Stimulated activated CD8-positive, alpha-beta memory T cell treated with anti-CD3 and anti-CD28 coated beads, Interleukin-15, amount 100 ng/mL, for 24 hours (primary cell): ENCODE results near the gene ARID1A.
"Not testable (repeated sequence)": the region's sequence is repeated elsewhere in the genome, so short reads cannot be mapped to it uniquely, and the experiment has no call there.

Source experiments
- DNase-seq: peaks from one replicate; pipeline ENCODE4 v3.0.0-alpha.2; 2020; ENCODE audit warnings: low read depth

Gene ARID1A

DNA sequence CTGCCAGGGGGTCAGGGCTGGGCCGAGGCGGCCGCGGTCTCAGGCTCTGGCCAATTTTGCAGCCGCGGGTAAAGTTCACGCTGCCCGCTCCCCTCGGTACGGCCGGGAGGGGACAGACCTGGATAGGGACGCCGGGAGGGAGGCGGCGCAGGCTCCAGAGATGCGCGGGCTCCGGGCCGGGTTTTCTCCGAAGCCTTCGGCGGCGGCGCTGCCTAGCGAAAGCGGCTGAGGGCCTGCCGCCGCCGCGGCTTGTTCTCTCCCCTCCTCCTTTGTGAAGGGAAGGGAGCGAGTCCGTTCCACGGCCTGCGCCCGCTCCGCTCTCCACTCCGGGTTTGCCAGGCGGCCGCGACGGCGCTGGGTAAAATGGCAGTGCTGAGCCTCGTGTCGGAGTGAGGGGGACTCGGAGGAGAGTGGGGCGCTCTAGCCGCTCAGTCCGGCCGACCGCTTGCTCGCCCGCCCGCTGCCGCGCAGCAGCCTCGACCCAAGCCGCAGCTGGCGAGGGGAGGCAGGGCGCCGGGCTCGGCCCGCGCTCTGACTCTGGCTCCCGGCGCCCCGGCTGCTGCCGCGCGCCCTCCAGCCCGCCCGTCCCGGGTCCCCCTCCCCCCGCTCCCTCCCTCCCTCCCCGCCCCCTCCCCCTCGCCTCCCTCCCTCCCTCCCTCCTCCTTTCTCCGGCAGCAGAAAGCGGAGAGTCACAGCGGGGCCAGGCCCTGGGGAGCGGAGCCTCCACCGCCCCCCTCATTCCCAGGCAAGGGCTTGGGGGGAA lies at the start of gene ARID1A:
Gene ARID1A (plus strand): TSS at position 660 of the 763 bp plus-strand sequence. CDS start 389 bp downstream, outside the sequence.
- peak; percentile 81 for DNase-seq

DNA sequence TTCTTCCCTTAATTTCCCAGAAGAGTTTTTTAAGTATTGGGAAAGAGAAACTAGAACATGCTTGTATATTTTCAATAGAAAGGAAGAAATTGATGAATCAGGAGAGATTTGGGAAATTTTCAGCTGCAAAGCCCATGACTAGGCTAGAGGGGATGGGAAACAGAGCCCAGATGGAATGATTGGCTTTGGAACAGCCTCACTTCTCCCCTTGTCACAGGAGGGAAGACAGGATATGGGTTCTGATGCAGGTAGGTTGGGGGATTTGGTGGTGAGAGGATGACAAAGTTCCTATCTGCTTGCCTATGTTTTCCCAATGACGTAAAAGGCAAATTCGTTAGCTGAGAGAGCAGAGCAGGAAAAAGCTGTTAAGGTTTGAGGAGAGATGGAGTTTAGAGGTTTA lies 31.0 kb upstream of the ARID1A start:
- DNase-seq: no peak

DNA sequence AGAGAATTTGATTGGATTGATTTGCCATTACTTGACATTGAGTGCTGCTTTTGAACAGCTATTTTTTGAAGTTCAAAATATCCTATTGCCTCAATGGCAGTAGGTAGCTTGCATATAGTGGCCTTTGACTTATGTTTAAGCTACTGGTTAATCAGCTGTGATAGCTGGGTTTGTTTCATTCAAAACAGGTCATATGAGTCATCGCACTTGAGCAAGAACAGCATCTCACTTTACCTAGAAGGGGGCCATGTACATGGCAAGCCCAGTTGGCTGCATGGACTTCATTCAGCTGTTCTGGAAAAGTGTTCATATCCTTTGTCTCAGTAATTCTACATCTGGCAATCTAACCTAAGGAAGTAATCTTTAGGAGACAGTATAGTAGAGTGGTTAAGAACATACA lies 29.0 kb upstream of the ARID1A start:
- DNase-seq: no peak

DNA sequence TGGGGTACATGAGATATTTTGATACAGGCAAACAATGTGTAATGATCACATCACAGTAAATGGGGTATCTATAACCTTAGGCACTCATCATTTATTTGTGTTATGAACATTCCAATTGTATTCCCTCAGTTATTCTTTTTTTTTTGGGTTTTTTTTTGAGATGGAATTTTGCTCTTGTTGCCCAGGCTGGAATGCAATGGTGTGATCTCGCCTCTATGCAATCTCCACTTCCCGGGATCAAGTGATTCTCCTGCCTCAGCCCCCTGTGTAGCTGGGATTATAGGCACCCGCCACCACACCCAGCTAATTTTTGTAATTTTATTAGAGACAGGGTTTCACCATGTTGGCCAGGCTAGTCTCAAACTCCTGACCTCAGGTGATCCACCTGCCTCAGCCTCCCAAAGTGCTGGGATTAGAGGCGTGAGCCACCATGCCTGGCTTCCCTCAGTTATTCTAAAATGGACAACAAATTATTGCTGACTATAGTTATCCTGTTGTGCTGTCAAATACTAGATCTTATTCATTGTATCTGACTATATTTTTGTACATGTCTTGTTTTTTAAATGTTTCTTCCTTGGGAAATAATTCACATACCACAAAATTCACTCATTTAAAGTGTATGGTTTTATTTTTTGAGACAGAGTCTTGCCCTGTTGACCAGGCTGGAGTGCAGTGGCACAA lies 27.6 kb upstream of the ARID1A start:
- DNase-seq: not testable (repeated sequence)

DNA sequence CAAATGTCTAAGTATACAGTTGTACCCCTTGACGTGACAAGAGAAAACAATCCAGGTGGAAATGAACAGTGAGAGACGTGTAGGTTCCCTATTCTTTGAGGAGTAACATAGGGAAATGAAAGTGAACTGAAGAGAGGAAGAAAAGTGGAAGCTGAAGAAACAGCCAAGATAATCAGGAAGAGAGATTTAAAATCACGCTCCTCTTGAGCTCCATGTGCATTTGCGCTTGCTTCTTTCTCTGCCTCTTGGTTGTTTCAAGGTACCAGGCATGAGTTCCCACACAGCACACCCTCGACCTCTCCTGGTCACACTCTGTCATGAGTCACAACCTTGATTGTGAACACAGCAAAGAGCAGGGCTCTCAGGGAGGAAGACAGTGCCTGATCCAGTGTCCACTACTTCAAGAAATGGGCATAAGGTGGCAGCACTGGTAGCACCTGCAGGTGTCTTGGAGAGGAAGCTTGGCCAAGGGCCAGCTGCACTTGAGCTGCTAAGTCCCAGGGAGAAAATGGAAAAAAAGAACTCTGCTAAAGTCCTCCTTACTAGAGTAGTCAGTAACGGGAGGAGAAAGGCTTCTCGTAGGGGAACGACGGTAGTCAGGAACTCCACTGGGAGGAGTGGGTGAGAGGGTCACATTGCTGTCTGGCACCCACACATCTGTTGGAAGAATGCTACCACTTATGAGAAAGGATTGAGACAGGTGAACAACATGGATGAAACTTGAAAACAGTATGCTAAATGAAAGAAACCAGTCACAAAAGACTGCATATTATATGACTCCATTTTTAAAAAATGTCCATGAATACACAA lies 18.3 kb upstream of the ARID1A start:
- DNase-seq: no peak

DNA sequence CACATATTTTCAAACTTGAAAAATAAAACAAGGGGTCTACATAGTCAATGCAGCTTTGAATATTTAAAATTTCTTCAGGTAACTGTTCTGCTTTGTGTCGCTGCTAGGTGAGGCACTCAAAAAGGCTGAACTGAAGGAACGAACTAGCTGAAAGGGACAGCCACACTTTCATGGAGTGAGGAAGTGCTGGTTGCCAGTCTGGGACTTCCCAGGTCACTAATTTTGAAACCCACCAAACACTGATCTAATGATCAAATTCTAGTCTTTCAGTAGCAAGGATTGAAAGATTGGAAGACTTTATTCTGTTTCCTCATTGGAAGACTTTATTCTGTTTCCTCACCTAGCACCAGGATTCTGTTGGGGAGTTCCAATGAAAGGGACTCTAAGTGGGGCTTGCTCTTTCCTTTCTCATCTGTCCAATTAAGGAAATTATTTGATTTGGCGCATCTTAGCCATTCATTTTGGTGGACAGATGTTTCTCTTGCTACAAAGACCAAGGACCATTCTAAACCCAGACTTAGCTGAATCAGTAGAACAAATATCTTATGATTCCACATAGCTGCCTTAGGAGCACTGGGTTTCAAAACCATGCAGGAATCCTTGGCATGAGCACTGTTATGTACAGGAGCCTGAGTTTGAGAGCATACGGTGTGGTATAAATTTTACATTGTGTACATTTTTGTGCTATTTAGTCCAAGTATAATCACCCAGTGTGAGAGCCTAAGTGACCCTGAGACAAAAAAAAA lies 10.9 kb upstream of the ARID1A start:
- DNase-seq: no peak

DNA sequence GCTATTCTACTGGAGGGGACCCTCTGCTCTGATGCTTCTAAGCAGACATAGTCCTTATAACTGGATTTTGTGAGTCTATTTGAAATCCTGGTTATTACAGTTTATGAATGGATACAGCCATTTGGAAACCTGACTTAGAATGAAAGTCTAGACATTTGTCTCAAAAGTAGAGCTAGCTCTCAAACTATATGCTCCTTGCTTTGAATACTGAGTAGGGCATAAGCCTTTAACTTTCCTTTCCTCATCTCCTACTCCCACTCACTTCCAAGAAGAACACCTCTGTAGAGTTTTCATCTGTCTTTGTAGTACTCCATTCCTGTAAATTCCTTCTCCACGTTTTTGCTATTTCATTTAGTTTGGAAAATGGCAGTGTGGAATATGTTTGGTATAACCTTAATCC lies 9.0 kb upstream of the ARID1A start:
- no peak for DNase-seq

DNA sequence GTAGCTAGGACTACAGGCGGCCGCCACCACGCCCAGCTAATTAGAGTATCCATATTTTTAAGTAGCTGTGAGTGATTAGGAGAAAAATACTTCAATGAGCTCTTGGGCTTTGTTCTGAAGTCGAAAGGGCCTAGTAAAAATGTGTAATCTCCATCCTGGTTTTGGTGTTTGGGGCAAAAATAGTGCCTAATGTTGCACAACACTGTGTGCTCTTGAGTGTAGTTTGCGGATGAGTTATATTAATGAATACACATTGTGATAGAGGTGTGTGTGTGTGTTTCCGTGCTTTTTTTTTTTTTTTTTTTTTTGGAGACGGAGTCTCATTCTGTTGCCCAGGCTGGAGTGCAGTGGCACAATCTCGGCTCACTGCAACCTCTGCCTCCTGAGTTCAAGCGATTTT lies 6.3 kb upstream of the ARID1A start:
- DNase-seq: no peak

DNA sequence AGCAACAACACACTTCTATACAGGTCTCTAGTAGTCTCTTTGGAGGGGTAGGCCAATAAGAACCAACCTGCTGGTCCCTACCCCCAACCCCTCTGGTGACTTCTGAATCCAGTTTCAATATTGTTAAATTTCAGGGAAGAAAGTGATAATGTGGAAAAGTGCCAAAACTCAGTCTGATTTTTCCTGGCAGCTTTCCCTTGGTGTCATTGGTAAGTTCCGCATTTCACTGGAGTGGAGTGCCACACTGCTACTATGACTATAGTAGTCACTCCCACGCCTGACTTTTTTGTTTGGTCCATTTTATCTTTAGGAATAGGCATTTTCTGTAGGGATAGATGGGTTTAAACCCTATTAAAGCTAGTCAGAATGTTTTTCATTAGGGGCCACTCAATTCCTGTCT lies 5.7 kb upstream of the ARID1A start:
- DNase-seq: no peak

DNA sequence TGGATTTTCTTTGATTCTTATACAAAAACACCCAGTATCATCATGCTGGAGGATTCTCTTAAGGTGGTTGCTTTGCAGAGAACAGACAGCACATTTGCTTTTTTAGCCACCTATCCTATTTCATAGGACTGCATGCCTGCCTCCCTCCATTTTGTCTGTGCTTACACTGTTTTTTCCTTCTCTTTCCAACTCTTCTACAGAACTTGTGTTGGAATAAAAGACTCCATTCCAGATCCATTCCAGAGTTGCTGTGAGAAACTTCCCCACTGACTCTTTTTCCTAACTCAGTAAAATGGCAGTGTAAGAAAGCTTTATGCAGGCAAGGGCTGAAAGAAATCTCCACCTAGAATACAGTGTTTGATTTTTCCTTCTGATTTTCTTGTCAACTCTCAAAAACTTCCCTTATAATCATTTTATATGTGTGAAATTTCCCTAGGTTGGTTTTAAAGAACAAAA lies 5.2 kb upstream of the ARID1A start:
- no peak for DNase-seq

DNA sequence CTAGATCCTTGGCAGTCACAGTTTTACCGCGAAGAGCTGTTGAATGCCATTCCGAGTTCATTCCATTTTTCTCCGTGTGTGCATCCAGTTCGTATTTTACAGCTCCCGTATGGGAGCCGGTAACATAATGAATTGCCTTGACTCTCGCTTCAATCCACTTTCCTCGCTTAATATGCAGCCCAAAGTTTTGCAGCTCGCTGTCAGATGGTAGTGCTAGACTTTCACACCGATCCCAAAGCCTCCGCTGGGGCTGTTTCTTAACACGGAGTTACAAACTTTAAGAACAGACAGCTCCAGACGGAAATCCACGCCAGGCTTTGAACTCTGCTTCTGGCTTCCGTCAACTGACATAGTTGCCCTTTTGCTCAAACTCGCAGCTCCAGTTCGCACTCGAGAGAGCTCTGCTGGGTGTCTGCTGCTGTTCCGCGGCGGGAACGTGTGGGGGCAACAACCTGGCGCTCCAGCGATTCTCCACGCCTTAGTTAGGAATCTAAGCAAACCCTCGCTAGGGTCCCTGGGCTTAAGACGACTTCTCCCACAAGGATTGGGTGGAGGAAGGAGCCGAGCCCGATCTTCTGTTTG lies 3.5 kb upstream of the ARID1A start:
- DNase-seq: peak; percentile 35

DNA sequence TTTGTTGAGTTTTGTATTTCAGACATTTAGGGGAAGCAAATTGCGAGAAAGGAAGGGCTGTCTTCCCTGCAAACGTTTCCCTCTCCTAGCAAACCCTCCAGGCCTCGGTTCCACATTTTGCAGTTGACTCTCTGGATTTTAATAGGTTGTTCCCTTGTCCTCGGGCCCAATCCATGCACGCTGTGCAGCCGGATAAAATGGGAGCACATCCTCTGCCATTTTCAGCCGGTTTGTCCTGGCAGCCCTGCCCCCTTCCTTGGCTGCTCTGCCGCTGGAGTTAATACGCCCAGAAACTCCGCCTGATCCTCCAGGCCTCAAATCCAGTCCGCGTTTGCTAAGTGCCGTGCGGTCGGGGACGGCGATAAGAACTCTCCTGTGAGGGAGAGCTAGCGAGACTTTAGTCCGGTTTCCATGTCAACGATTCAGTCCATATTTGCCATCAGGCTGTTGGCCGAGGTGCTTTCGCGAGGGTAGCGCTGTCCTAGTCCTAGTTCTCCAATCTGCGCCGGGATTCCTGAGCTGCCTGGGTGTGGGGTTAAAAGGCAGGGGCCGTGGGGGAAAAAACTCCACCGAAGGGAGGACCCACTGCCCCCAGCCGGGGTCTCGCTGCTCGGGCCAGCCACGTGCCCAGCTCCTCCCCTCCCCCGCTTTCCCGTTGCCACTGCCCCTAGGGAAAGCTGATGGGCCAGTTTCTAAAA lies 2.9 kb upstream of the ARID1A start:
- DNase-seq: peak; percentile 44

DNA sequence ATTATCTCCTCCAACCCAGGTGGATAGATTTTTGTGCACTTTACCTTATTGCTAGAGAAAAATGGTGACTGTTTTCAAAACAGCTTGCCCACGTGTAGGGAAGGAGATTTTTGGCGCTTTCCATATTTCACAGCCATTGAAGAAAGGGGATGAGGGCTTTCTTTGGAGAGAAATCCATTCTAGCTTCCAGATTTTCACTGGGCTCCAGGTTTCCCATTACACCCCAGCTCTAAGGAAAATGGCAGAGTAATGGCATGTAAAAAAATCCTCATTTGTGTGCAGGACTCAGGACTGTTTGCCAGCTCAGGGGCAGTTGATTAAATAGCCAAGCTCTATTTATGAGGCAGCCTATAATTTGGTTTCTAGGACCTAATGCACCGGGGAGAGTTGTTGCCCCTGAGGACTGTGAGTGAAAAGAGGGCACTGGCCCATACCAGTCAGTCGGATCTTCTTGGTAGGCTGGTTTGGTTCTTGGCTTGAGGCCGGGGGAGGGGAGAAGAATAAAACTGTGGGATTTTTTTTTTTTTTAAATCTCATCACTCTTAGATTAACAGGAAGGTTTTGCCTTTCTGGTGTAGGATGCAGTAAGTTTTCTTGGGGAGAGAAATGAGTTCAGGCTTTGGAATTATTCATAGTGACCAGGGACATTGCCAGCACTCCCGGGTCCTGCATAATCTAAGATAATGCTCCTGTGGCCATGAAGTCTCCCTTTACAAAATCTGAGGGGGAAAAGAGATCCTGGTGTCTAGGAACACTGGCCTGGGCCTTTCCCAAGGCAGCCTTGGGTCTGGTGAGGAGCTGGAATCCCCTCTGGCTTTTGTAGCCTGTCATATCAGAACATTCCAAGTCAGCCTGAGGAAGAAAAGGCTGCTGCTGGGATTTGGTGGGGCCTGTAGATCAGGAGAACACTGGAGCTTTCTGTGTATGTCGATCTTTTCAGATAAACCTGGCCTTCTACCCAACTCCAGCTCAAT lies 1.9 kb upstream of the ARID1A start:
- DNase-seq: no peak

DNA sequence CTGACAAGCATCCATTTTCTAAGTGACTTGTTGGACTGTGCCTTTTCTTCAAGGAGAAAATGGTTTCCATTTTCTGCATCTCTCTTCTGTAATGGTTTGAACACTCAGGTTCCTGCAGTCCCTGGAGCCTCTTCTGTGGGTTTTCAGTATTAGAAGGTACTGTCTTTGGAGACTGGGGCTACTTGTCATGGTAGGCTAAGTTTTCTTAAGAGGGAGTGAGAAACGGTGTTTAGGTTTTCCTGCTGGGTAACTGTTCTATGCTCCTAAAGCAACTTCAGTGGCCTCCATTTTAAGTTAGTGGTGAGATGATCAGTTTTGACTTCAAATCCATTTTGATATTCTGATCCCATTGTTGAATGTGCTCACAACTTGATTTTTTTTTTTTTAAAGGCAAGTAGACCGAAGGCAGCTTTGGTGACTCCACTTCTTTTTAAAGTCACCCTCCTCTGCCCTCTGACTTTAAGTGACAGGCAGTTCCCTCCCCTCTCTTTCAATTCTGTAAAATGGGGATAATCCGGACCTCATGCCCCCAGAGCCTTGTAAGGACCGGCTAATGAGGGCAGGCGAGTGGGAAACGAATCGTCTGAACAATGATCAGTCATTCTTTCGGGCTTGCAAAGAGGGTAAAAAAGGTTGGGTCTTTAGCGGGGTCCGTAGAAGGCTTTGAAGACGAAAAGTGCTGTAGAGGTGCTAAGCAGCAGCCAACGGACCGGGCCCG lies 1.0 kb upstream of the ARID1A start:
- no peak for DNase-seq

DNA sequence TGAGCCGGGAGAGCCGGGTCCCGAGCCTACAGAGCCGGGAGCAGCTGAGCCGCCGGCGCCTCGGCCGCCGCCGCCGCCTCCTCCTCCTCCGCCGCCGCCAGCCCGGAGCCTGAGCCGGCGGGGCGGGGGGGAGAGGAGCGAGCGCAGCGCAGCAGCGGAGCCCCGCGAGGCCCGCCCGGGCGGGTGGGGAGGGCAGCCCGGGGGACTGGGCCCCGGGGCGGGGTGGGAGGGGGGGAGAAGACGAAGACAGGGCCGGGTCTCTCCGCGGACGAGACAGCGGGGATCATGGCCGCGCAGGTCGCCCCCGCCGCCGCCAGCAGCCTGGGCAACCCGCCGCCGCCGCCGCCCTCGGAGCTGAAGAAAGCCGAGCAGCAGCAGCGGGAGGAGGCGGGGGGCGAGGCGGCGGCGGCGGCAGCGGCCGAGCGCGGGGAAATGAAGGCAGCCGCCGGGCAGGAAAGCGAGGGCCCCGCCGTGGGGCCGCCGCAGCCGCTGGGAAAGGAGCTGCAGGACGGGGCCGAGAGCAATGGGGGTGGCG lies 371 bp downstream of the ARID1A start:
- no peak for DNase-seq

DNA sequence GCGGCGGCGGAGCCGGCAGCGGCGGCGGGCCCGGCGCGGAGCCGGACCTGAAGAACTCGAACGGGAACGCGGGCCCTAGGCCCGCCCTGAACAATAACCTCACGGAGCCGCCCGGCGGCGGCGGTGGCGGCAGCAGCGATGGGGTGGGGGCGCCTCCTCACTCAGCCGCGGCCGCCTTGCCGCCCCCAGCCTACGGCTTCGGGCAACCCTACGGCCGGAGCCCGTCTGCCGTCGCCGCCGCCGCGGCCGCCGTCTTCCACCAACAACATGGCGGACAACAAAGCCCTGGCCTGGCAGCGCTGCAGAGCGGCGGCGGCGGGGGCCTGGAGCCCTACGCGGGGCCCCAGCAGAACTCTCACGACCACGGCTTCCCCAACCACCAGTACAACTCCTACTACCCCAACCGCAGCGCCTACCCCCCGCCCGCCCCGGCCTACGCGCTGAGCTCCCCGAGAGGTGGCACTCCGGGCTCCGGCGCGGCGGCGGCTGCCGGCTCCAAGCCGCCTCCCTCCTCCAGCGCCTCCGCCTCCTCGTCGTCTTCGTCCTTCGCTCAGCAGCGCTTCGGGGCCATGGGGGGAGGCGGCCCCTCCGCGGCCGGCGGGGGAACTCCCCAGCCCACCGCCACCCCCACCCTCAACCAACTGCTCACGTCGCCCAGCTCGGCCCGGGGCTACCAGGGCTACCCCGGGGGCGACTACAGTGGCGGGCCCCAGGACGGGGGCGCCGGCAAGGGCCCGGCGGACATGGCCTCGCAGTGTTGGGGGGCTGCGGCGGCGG lies 1.0 kb downstream of the ARID1A start:
- peak; percentile 39 for DNase-seq

DNA sequence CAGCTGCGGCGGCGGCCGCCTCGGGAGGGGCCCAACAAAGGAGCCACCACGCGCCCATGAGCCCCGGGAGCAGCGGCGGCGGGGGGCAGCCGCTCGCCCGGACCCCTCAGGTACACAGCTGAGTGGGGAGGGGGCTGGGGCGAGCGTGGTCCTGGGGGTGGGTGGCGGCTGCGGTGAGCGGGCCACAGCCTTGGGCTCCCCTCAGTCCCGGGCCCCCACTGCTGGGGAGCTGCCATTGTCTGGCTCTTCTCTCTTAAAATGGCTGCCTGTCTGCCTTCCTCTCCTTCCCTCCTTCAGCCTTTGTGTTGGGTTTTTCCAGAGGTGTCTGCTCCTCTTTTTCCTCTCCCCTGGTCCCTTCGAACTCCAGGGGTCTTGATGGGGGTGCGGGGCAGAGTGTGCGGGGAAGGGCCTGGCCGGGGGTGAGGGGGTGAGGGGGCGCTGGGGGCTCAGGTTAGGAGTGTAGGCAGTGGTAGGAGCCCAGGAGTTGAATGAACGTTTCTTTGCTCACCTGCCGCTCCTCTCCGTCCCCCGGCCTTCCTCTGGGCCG lies 1.7 kb downstream of the ARID1A start:
- DNase-seq: no peak
